HG03280 (cell line): Measurements from ENCODE around the gene CRHR1.

Experiments used
- ATAC-seq: cut with Tn5 transposase; IDR thresholded peaks from one replicate; pipeline ENCODE4 v1.9.1; 2021; ENCODE audit warnings: mild to moderate bottlenecking, moderate library complexity; ENCODE audit not compliant: unreplicated experiment

Gene CRHR1

DNA sequence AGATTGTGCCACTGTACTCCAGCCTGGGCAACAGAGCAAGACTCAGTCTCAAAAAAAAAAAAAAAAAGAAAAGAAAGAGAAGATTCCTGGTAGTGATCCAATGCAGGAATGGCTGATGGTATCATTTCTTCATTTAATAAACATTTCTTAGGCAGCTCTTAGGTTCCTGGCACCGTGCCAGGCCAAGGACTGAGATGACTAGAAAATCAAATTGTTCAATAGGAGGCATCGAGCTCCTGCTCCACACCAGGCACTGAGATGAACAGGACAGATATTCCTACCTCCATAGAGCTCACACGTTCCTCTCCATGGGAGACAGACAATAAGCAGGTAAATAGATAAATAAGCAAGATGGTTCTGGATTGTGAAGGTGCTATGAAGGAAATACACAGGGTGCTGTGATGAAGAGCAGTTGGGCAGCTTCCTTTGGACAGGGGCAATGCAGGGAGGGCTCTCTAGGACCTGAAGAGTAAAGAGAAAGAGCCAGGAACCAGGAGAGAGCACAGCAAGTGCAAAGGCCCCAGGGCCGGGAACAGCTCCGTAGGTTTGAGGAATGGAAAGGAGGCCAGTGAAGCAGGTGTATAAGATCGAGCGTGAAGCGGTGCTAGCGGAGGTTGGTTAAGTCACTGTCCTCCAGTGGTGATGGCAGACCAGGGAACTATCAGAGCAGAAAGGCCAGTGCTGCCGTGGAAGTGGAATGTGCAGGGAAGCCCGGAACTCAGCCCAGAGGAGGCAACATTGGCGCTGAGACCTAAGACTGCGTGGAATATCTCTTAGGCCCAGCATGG, 26.5 kb upstream of the CRHR1 start:
- no peak for ATAC-seq

DNA sequence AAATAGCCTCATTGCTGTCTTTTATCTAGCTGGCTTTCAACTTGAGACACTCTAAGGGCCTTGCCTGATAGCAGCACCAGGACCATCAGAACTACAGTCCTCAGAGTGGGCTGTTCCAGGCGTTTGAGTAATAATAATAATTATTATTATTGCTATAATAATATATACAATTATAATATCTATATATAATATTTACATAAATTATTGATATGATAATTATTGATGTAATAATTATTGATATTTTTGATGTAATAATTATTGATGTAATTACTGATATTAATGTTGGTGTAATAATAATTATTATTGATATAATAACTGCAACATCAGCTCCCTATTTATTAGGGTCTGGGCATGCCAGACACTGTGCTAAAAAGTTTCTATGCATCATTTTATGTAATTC, 25.6 kb upstream of the CRHR1 start:
- ATAC-seq, result no peak

DNA sequence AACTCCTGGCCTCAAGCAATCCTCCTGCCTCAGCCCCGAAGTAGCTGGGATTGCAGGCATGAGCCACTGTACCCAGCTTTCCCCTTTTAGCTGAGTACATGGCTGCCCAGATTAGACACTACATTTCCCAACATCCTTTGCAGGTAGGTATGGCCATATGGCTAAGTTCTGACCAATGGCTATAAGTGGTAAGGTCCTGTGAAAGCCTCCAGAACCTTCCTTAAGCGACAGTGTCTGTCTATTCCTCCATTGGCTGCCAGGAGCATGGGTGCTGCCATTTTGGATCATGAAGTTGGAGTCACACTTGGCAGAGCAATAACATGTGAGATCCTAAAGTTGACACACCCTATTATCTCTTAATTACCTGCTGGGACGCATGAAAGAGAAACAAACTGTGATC, 24.4 kb upstream of the CRHR1 start:
- ATAC-seq, result no peak

DNA sequence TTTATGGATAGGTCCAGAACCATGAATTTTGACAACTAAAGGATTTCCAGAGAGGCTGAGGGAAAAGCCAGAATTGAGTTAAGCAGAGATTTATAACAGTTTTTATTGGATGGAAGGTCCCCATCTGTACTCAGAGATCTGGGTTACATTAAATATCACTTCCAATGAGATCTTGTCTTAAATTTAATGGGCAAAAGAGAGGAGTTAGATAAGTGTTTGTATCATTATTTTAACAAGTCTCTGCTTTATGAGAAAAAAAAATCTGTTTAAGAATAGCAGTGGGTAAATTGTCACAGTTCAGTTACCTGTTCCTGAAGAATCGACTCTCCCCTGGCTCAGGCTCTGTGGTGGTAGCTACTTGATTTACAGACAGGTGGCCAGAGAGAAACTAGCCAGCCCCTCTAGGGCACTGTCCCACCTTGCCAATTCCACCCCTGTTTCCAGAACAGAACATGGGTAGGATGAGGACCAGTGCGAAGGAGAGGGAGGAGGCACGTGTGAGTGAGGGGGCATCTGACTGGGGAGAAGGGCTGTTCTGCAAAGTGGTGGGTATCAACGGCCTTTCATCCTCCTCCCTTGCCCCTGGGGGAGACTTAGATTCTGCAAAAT, 22.1 kb upstream of the CRHR1 start:
- ATAC-seq, result no peak

DNA sequence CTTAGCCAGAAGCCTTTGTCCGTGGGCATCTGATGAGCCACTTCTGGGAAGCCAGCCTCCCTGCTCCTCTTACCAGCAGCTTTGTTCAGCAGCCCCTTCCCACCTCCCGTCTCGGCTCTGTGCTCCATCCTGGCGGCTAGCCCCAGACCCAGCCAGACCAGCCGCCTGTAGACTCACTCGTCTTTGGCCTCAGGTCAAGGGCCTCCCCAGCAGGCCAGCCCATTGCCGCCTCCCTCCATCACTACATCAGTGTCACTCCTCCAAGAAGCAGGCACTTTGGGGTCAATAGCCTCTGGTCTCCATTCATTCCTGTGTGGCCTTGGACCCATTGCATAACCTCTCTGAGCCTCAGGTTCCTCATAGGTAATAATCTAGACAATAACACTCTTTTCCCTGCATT, 20.9 kb upstream of the CRHR1 start:
- ATAC-seq, result no peak

DNA sequence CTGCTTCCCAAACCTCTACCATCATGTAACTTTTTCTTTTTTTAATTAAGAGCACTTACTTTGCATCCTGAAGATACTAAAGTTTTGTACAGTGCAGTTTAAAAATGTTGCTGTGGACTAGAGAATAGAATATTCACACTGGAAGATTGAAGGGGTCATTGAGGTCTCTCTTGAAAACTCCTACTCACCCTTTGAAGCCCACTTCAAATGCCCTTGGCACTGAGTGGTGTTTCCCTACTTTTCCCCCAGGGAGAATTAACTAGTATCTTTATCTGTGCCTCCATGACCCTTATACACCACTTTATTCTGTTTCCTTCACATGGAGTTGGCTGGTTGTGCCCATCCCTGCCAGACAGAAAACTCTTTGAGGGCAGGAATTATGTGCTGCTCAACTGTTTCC, 19.6 kb upstream of the CRHR1 start:
- no peak for ATAC-seq

DNA sequence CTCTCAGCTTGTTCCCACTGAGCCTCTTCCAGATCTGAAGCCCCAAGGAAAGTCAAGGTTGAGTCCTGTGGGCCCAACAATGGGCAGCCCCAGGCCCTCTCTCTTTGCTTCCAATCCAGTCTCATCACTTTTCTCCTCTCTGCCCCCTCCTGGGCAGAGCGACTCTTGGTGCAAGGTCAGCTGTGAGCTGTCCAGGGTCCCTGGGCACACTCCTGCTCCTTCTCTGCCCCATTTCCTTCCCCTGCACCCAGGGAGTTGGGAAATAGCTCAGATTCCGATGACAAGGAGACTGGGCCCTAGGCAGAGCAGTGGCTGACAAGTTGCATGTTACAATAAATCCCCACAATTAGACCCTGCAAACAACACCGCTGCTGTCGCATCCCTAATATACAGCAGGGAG, 16.1 kb upstream of the CRHR1 start:
- ATAC-seq, result no peak

DNA sequence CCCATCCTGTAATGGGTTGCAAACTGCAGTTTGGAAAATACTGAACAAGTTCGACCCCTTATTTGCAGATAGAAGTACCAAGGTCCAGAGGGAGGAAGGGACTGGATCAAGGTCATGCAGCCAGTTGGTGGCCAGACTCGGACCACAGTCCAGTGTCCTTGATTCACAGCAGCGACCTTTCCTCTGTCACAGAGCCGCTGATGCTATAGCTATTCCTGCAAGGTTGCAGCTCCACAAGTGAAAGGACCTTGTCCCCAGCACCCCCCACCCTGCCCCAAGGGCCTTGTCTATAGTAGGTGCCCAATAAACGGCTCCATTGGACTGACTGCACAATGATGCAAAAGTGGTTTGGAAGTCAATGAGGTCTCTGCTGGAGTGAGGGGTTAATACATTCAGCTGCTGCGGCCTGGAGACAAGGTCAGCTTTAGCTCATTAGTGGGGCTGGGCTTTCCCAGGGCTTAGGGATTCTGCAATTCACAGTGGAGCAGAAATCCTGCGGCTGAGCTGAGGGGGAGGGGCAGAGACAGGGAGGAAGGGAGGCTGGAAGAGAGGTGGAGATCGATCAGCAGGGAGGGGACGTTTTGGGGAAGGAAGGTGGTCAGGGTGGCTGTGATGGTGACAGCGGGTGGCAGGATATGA, 13.4 kb upstream of the CRHR1 start:
- no peak for ATAC-seq

DNA sequence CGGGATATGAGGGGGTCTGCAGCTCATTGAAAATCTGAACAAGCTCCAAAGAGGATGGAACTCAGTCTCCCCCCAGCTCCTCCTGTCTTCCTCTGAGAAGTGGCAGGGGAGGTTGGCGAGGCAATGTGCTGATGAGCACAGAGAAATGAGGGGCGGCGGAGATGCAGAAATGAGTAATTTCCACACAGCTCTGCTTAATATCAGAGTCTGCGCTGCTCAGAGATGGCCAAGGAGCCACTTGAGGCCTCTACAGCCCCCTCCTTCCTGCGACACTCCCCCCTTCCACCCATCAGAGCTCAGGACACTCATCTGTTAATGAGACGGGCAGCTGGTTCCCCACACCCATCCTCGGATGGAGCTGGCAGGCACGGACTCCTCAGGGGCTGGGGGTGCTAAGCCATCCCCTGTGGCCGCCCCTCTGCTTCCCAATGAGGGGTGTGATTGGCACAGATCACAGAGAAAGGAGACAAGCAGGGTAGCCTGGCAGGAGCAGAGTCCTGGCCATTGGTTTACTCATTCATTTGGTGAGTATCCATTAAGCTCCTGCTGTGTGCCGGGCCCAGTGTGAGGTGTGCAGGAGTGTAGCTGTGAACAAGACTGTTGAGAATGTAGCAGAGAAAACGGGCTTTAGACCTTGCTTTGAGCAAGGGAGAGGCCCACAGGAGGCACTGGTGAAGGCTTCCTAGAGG, 12.7 kb upstream of the CRHR1 start:
- ATAC-seq, result no peak

DNA sequence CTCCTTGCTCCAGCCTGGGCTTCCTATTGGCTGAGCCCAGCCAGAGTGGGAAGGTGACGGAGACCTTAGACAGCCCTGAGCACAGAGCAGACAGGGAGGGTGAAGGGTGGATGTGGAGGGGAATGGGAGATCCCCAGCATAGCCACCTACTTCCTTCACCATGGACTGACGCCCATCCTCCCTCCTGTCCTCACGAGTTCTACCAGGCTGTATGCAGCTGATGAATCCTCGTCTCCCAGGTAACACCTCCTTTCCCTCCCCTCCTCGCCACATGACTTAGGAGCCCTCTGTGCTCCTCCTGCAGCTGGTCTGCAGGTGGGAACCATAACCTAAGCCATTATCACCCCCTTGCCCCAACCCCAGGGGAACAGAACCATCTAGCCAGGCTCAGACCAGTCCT, 9.0 kb upstream of the CRHR1 start:
- no peak for ATAC-seq

DNA sequence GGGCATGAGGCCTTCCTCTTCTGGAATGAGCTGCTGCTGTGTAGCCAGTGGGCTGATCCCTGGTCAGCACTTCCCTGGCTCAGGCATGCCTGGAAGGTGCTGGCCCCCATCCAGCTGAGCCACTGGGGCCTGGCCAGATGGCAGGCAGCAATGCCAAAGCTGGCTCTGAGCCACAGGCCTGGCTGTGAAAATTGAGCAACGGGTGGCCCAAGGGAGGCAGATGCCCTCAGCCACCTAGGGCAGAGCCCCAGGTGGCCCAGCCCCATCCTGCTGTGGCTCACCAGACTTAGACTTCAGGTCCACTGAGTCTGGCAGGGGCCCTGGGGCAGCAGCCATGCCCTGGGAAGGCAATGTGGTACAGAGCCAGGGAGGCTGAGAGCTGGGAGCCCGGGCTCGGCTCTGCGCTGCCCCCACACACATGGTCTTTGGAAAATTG, 8.5 kb upstream of the CRHR1 start:
- ATAC-seq, result no peak

DNA sequence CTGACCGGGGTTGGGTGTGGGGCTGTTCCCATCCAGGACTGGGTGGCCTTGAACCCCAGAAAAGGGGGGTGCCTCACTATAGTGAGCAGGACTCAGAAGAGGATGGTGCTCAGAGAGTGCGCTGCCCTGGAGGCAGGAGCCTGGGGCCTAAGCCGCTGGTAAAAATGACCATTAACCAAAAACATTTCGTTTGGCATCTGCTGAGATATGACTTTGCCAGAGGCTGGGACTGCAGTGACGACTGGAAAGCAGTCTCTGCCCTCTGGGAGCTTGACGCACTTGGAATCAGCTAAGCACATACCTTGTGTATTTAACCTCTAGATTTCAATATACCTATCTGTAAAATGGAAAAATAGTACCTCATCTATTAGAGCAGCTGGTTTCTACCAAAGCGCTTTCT, 7.2 kb upstream of the CRHR1 start:
- no peak for ATAC-seq

DNA sequence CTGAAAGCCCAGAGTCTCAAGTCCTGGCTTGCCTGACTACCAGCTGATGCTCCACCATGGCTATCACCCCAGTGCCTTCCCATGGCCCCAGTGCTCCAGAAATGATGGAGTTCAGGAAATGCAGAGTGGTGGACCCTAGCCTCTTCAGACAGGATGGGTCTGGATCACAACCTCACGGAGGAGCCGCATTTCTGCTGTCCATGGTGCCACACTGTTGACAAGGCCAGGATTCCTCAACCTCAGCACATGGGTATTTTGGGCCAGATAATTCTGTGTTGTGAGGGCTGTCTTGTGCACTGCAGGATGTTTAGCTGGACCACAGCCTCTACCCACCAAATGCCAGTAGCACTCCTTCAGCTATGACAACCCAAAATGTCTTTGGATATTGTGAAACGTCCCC, 6.7 kb upstream of the CRHR1 start:
- ATAC-seq, result no peak

DNA sequence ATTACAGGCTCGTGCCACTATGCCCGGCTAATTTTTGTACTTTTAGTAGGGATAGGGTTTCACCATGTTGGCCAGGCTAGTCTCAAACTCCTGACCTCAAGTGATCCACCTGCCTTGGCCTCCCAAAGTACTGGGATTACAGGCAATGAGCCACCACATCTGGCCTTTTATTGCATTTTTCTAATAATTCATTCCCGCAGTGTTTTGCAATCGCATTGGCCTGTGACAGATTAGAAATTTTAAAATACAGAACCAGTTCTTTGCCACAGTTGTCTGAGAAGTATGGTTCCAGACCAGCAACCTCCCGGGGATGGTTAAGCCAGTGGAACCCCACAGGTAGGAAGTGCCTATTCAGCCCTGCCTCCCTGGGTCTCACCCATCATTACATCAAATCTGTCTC, 3.2 kb upstream of the CRHR1 start:
- no peak for ATAC-seq

DNA sequence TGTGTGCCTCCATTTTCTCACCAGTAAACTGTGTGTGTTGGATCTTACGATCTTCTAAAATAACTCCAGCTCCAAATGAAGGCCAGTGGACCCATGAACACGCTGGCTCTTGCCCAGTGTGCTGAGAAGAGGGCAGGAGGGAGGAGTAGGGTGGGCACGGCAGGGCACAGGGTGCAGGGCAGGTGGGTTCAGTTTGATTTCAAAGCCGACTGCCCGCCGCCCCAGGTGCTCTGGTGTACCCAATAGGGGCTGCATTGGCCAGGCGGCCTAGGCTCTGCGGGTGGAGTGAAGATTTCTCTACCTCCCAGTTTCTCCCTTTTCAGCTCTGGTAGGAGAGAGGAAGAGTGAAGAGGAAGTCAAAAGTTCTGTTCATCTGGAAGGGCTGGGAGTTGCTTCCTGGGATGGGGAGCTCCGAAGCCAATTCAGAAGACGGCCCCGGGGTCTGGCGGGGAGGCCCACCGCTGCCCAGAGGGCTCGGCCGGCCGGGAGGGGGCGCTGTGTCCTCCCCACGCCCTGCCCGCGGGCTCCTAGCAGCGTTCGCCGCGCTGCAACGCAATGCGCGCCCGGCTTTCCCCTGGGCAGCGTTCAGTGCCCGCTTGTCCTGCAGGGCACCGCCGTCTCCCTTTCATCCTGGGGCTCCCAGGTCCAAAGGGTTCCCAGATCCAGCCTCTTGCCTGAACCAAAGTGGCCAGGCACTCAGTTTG, 1.1 kb upstream of the CRHR1 start:
- ATAC-seq, result no peak

DNA sequence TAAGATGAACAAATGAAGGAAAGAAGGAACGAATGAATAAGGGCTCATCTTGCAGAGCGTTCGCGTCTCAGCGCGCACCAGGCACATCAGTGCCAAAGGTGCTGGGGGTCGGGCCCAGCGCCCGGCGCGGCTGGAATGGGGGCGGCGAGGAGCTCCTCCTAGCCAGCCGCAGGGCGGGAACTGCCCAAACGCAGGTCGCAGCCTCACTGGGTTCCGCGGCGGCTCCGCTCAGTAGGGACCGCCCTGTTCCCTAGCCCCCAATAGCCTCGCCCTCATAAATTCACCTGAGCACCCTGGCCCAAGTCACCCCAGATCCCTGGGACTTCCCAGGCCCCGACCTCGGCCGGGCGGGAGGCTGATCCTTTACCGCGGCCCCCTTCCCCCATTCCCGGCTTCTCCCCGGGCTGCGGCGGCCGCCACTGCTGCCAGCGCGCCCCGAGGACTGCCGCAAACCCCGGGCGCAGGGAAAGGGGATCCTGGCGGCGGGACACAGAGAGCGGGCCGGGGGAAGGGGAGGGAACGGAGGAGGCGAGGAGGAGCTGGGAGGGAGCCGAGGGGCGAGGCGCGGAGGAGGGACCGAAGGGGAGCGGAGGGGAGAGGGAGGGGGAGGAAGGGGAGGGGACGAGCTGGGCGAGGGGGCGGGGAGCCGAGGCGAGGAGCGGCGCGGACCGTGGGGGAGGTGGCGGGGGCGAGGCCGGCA, 377 bp upstream of the CRHR1 start:
- no peak for ATAC-seq

DNA sequence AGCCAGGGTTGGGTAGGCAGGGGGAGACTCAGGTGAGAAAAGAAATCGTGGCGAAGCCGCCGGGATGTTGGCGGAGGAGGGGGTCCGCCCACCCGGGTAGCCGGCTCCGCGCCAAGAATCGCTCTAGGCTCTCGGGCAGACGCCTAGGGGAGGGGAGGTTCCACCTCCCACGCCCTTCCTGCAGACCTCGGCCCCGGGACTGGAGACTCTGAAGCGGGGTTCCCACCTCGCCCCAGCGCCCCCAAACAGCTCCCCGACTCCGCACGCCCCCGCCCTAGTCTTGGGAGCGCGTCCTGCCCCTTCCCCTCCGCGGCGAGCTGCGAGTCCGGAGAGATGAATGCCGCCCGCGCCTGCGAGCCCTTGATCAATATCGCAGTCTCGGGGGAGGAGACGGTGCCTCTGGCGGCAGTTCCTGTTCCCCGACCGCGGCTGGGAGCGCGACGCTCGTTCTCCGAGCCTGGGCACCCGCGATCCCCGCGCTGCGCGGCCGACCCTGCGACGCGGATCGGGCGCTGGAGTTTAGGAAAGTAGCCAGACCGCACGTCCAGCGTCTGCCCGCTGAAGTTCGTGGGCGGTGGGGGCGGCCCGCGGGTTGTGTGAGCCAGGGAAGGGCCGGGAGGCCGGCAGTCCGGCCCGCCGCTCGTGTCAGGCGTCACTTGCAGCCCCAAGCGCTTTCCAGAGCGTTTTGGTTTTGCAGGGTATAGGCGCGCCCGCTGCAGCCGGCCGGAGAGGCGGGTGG, 790 bp downstream of the CRHR1 start:
- no peak for ATAC-seq

DNA sequence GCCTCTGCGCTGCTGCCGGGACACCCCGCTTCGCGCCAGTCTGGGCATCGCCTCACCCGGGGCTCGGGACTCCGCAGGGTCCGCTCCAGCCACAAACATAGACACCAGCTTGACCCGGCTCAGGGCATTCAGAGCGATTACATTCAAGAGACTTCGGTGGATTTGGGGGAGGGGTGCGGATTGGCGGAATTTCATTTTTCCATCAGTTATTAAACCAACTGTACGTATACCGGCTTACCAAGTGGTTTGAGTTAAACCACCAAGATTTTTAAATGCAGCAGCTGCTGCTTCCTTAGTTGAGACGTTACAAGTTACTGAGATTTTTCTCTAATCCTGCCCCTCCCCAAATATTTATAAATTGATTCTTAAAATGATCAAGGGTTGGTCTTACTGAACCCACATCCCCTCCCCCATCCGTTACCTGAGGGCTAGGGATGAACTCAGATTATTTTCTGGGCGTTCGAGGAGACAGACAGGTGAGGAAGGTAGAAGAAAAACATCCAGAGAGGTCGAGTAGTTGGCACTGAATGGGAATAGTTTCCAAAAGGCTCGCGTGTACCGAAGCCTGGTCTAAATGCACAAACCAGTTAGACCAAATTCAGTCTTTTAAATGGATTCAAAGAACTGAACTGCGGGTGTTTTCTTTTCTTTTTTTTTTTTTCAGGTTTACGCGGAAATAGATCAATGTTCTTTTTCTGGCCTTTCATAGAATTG, 1.5 kb downstream of the CRHR1 start:
- ATAC-seq, result no peak

DNA sequence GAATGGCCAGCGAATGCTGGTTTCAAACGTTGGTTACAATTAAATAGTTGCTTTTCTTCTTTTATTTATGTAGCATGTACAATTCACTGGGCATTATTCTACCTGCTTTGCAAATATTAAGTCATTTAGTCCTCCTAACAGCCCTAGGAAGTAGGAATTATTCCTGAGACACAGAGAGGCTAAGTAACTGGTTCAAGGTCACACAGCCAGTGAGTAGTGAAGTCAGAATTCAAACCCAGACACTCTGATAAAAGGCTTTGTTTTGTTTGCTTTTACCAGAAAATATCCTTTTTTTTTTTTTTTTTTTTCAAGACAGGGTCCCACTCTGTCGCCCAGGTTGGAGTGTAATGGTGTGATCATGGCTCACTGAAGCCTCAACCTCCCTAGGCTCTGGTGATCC, 2.2 kb downstream of the CRHR1 start:
- ATAC-seq, result no peak
